CD14-positive monocyte (primary cell): Measurements from ENCODE around the gene CFAP68. TPM values are rescaled to one million over a fixed set of nuclear protein-coding genes. Genes with fewer than 3 reads are reported as not detected.
"Not testable (repeated sequence)": the region's sequence is repeated elsewhere in the genome, so short reads cannot be mapped to it uniquely, and the experiment has no call there.

ENCODE experiments used
- DNase-seq, 3 donors: peaks; one replicate each; pipeline ENCODE4 v3.0.0-alpha.2; 2011 to 2022
- H2AFZ ChIP-seq: 2 replicates; pipeline ENCODE4 v1.6.0; 2012; ENCODE audit warnings: mild to moderate bottlenecking, low read depth, low read length, inconsistent platforms; ENCODE audit not compliant: insufficient read depth, poor library complexity, severe bottlenecking
- H3K27ac ChIP-seq, 2 donors: 1 replicate in 1 of 2; 2 replicates in 1 of 2; pipeline ENCODE4 v1.5.1; 2012 to 2013; ENCODE audit warnings: low read length in 2 of 2, control low read depth in 1 of 2, inconsistent platforms in 1 of 2, low read depth in 1 of 2, mild to moderate bottlenecking in 1 of 2
- H3K27me3 ChIP-seq, 2 donors: one replicate each; pipeline versions ENCODE4 v1.6.0 to v1.6.1; 2011 to 2013; ENCODE audit warnings: low read length in 2 of 2; ENCODE audit not compliant: control insufficient read depth in 2 of 2, insufficient read depth in 2 of 2
- H3K36me3 ChIP-seq, 2 donors: replicated peaks in 1 of 2; 1 replicate in 1 of 2; 2 replicates in 1 of 2; pipeline versions ENCODE4 v1.5.1 to v1.6.1; 2012 to 2013; ENCODE audit warnings: low read length in 2 of 2, control low read depth in 1 of 2, inconsistent platforms in 1 of 2, mild to moderate bottlenecking in 1 of 2; ENCODE audit not compliant: insufficient read depth in 2 of 2, control insufficient read depth in 1 of 2
- H3K4me1 ChIP-seq, 2 donors: 1 replicate in 1 of 2; 2 replicates in 1 of 2; pipeline versions ENCODE4 v1.5.1 to v1.6.1; 2012 to 2013; ENCODE audit warnings: low read length in 2 of 2, control low read depth in 1 of 2, inconsistent platforms in 1 of 2, mild to moderate bottlenecking in 1 of 2, moderate library complexity in 1 of 2; ENCODE audit not compliant: insufficient read depth in 2 of 2, control insufficient read depth in 1 of 2
- H3K4me2 ChIP-seq: replicated peaks from 2 replicates; pipeline ENCODE3; 2012; ENCODE audit warnings: low read length, moderate library complexity, mild to moderate bottlenecking; ENCODE audit not compliant: poor library complexity, severe bottlenecking; ENCODE audit errors: extremely low read depth
- H3K4me3 ChIP-seq, 3 experiments: fragments of 200-600 bp in 1 of 3; sonication (generic) in 1 of 3; replicated peaks in 1 of 3; 1 replicate in 2 of 3; 2 replicates in 1 of 3; pipeline ENCODE4 v1.5.1; 2011 to 2013; ENCODE audit warnings: low read length in 3 of 3, mild to moderate bottlenecking in 3 of 3, control low read depth in 2 of 3, low read depth in 2 of 3, inconsistent platforms in 1 of 3, moderate library complexity in 1 of 3
- H3K79me2 ChIP-seq: 2 replicates; pipeline ENCODE4 v1.6.0; 2012; ENCODE audit warnings: mild to moderate bottlenecking, control low read depth, inconsistent platforms, low read length, moderate library complexity; ENCODE audit not compliant: insufficient read depth
- H3K9ac ChIP-seq: 2 replicates; pipeline ENCODE4 v1.6.0; 2017; ENCODE audit warnings: low read length, mild to moderate bottlenecking; ENCODE audit not compliant: insufficient read depth, poor library complexity, severe bottlenecking
- H3K9me3 ChIP-seq, 2 donors: replicated peaks in 1 of 2; 1 replicate in 1 of 2; 2 replicates in 1 of 2; pipeline versions ENCODE4 v1.5.1 to v1.6.1; 2012 to 2013; ENCODE audit warnings: low read length in 2 of 2, control low read depth in 1 of 2; ENCODE audit not compliant: control insufficient read depth in 1 of 2, insufficient read depth in 1 of 2
- H4K20me1 ChIP-seq: 2 replicates; pipeline ENCODE4 v1.6.0; 2012; ENCODE audit warnings: mild to moderate bottlenecking, low read length, control low read depth, moderate library complexity; ENCODE audit not compliant: insufficient read depth
- H3K27ac Mint-ChIP-seq, 7 donors: one replicate each; pipeline ENCODE4 v1.8.0; 2020; ENCODE audit warnings: mild to moderate bottlenecking in 7 of 7, mixed read lengths in 7 of 7, moderate library complexity in 6 of 7, inconsistent platforms in 2 of 7
- H3K27me3 Mint-ChIP-seq, 3 donors: one replicate each; pipeline ENCODE4 v1.8.0; 2021 to 2022; ENCODE audit warnings: low read depth in 3 of 3, mild to moderate bottlenecking in 3 of 3, mixed read lengths in 3 of 3, moderate library complexity in 3 of 3, inconsistent platforms in 1 of 3
- H3K36me3 Mint-ChIP-seq, 2 donors: one replicate each; pipeline ENCODE4 v1.8.0; 2020; ENCODE audit warnings: mixed read lengths in 2 of 2, inconsistent platforms in 1 of 2, mild to moderate bottlenecking in 1 of 2
- H3K4me1 Mint-ChIP-seq: one replicate; pipeline ENCODE4 v1.8.0; 2020; ENCODE audit warnings: mild to moderate bottlenecking, mixed read lengths
- H3K4me3 Mint-ChIP-seq, 2 donors: one replicate each; pipeline ENCODE4 v1.8.0; 2020; ENCODE audit warnings: mild to moderate bottlenecking in 2 of 2, mixed read lengths in 2 of 2, moderate library complexity in 1 of 2
- H3K9me3 Mint-ChIP-seq, 7 donors: one replicate each; pipeline ENCODE4 v1.8.0; 2020 to 2022; ENCODE audit warnings: mixed read lengths in 7 of 7, mild to moderate bottlenecking in 6 of 7, moderate library complexity in 6 of 7, inconsistent platforms in 2 of 7
- CTCF ChIP-seq: fragments of 200-600 bp; IDR thresholded peaks from one replicate; pipeline ENCODE4 v1.8.0; 2022; ENCODE audit warnings: antibody characterized with exemption, mild to moderate bottlenecking
- WGBS: methylation state at CpG from one replicate; pipeline ENCODE4 v1.1.5; 2013; ENCODE audit warnings: missing lambda C conversion rate; ENCODE audit not compliant: insufficient coverage; 5-methylcytosine and 5-hydroxymethylcytosine counted together
- intact Hi-C, 2 donors: fragments of 100-400 bp; cut with micrococcal nuclease; formaldehyde crosslinking; loops; one replicate each; pipeline versions ENCODE4 v1.15.0 to v1.15.1; 2023
- polyA plus RNA-seq, 3 donors: library from polyadenylated mRNA; depleted of rRNA in 1 of 3; unstranded in 2 of 3; stranded (reverse) in 1 of 3; fragments of 300-500 nt in 2 of 3; fragments of >200 nt in 1 of 3; fragmentation: Illumina TruSeq in 2 of 3; gene quantifications; 1 replicate in 2 of 3; 2 replicates in 1 of 3; pipeline ENCODE4 v1.2.3, GENCODE V29; 2012 to 2021

The CFAP68 gene
- polyA plus RNA-seq, 3 donors, result 3.6 to 5.3 (median 5.0) TPM

GRCh38 chr11:111882202-111882601, 2.9 kb downstream of the CFAP68 start:
- intact Hi-C loops, result no loop called here
- Histone ChIP-seq H3K27ac (no peak overlapping the region), H3K36me3 (no peaks in the 10 kb centered on the region), H4K20me1 (no peaks in the 10 kb centered on the region), H3K27me3 (no peaks in the 10 kb centered on the region), H3K4me2 (no peak overlapping the region), H3K4me3 (no peak overlapping the region), H3K9me3 (no peaks in the 10 kb centered on the region), H2AFZ (peak overlapping the region; percentile 32), H3K79me2 (no peaks in the 10 kb centered on the region), H3K4me1 (peaks cover 33 to 41% of the 10 kb centered on the region in 2 donors), H3K9ac (no peak overlapping the region)
- no peaks in the 10 kb centered on the region for H3K36me3 Mint-ChIP-seq
- no peak for TF ChIP-seq CTCF
- peaks cover 0 to 3% (median 0%) of the 10 kb centered on the region in 7 donors for H3K9me3 Mint-ChIP-seq
- no peak overlapping the region for H3K4me3 Mint-ChIP-seq
- H3K27ac Mint-ChIP-seq, result peak overlapping the region in 2 of 7 donors; percentile 28 to 67
- H3K4me1 Mint-ChIP-seq, result peaks cover 39% of the 10 kb centered on the region
- no peak for DNase-seq
- H3K27me3 Mint-ChIP-seq, result peaks cover 0 to 4% (median 2%) of the 10 kb centered on the region in 3 donors
- WGBS, result 92% methylated on average over 2 of the region's 5 CpGs

GRCh38 chr11:111885053-111885452, 5.7 kb downstream of the CFAP68 start:
- H3K4me3 ChIP-seq, H3K36me3 ChIP-seq, H3K9me3 ChIP-seq, H3K4me3 Mint-ChIP-seq, H3K9ac ChIP-seq, H3K9me3 Mint-ChIP-seq, H3K79me2 ChIP-seq, H2AFZ ChIP-seq, H3K27me3 ChIP-seq, H3K27ac Mint-ChIP-seq, H4K20me1 ChIP-seq, H3K27ac ChIP-seq, H3K36me3 Mint-ChIP-seq, intact Hi-C loops, DNase-seq, H3K4me2 ChIP-seq, H3K27me3 Mint-ChIP-seq: not testable (repeated sequence)
- WGBS, result 100% methylated on average over 3 of the region's 4 CpGs
- H3K4me1 Mint-ChIP-seq, result peaks cover 24% of the 10 kb centered on the region
- H3K4me1 ChIP-seq, result peaks cover 14 to 22% of the 10 kb centered on the region in 2 donors
